Measurements from ENCODE around the gene SLC24A3. TPM values are rescaled to one million over a fixed set of nuclear protein-coding genes. Genes with fewer than 3 reads are reported as not detected.

SLC24A3 gene
- total and polyA plus RNA-seq, 5 experiments from 2014 or later: not detected

GRCh38 chr20:19492687-19493336, 280.4 kb downstream of the SLC24A3 start:
- POLR2A ChIA-PET: no interaction called here
- ATAC-seq (no peak), DNase-seq (no peak)
- no peaks in the 10 kb centered on the region for H3K36me3 Mint-ChIP-seq
- H3K4me3 Mint-ChIP-seq: no peak overlapping the region
- no peak overlapping the region for H3K27ac Mint-ChIP-seq
- H3K27me3 Mint-ChIP-seq: peaks cover 0 to 15% (median 0%) of the 10 kb centered on the region in 5 donors
- H3K4me1 Mint-ChIP-seq: no peaks in the 10 kb centered on the region
- H3K9me3 Mint-ChIP-seq: no peaks in the 10 kb centered on the region

DNA sequence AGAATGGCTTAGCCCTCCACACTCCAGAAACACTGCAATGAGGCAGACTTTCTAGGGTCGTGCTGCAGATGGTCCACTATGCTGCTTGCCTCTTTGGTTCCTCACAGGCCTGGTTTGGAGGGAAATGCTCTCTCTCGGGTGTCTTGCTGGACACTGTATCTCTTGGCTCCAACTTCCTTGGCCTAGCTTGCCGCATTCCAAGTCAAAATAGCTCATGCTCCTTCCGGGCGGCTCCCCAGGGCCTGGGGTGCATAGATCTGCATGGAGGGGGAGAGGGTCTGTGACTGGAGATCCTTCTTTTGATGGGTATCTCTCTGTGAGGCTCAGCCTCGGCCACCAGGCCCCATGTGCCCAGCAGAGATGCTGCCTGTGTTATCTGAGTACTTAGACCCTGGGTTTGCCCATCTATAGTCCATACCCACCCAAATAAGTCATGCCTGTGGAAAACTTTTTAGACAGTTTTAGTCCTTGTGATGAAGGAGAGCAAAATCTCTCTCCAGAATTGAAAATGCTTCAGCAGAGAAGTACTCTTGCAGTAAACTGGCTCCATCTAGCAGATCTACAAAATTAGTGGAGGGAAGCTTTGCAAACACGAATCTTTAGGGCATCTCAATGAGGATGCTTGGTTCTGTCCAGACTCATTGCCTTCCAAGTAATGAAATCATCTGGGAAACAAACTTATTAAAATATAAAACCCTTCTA, 281.5 kb downstream of the SLC24A3 start:
- no peaks in the 10 kb centered on the region for H3K36me3 Mint-ChIP-seq
- ATAC-seq: no peak
- peaks cover 5 to 9% (median 7%) of the 10 kb centered on the region in 4 donors for H3K4me1 Mint-ChIP-seq
- H3K9me3 Mint-ChIP-seq: no peaks in the 10 kb centered on the region
- POLR2A ChIA-PET: interaction anchor here (0.6 kb wide), 1 partner anchor 17 kb away, joined by 3 read pairs; no protein-coding TSS in a partner anchor
- H3K4me3 Mint-ChIP-seq: no peak overlapping the region
- no peak overlapping the region for H3K27ac Mint-ChIP-seq
- H3K27me3 Mint-ChIP-seq: peaks cover 0 to 25% (median 2%) of the 10 kb centered on the region in 5 donors
- no peak for DNase-seq

DNA sequence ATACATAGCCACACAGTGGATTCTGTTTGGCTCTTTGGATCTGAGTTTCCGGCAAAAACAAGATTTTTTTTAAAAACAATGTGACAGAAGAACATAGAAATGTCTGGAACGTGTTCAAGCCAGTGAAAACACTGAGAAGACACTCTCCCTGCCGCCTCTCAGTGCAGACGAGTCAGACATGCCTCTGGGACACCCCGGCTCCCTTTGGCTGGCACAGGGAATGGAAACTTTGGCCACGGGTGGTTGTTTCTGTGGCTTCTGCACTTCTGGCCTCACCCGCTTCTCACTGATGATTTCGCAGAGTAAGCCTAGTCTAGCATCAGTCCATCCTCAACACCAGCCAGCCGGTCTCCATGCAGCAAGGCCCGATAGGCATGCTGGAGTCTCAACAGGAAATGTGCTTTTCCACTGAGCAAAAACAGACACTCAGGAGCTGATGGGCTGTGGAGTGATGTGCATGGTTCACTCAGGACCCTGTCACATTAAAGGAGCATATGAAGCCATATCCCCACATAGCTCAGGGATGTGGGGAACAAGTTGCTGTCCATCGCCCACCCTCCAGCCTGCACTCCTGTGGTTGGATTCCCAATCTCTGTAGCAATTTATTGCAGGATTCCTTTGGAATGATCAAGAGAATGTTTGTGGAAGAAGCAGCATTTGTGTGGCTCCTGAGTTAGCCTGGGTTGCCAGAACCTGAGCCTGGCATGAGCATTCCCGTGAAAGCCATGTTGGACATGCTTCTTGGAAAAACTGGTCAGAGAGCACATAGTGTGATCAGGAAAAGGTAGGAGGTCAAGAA, 283.7 kb downstream of the SLC24A3 start:
- no peaks in the 10 kb centered on the region for H3K9me3 Mint-ChIP-seq
- H3K27me3 Mint-ChIP-seq: peaks cover 0 to 25% (median 2%) of the 10 kb centered on the region in 5 donors
- POLR2A ChIA-PET: no interaction called here
- peaks cover 5 to 9% (median 7%) of the 10 kb centered on the region in 4 donors for H3K4me1 Mint-ChIP-seq
- peak overlapping the region in 1 of 10 donors; percentile 11 for H3K27ac Mint-ChIP-seq
- no peak for ATAC-seq
- no peaks in the 10 kb centered on the region for H3K36me3 Mint-ChIP-seq
- H3K4me3 Mint-ChIP-seq: no peak overlapping the region
- no peak for DNase-seq

DNA sequence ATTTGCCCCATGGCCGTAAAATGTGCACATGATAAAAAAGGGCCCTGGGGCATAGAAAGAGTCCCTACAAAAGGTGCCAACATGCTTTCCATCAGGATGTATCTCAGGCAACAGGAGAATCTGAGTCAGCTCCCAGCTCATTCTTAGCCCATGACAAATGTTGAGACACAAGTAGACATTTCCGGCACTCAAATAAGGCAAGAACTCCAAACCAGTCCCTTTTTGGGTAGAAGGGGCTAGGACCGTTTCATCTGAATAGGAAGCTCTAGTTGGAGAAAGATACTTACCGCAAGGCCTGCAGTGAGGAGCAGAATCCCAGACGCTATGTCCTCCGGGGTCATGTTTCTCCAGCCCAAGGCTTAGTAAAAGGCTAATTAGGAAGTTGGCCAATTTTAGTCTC, 284.6 kb downstream of the SLC24A3 start:
- POLR2A ChIA-PET: no interaction called here
- peaks cover 0 to 1% (median 0%) of the 10 kb centered on the region in 9 donors for H3K9me3 Mint-ChIP-seq
- H3K27me3 Mint-ChIP-seq: peaks cover 0 to 25% (median 4%) of the 10 kb centered on the region in 5 donors
- no peak overlapping the region for H3K27ac Mint-ChIP-seq
- no peak for ATAC-seq
- H3K4me1 Mint-ChIP-seq: peaks cover 5 to 9% (median 7%) of the 10 kb centered on the region in 4 donors
- no peaks in the 10 kb centered on the region for H3K36me3 Mint-ChIP-seq
- no peak overlapping the region for H3K4me3 Mint-ChIP-seq
- no peak for DNase-seq

- H3K4me1 Mint-ChIP-seq: peaks cover 5 to 9% (median 7%) of the 10 kb centered on the region in 4 donors
- POLR2A ChIA-PET: no interaction called here
- H3K27ac Mint-ChIP-seq: no peak overlapping the region
- no peak overlapping the region for H3K4me3 Mint-ChIP-seq
- DNase-seq (no peak), ATAC-seq (no peak)
- no peaks in the 10 kb centered on the region for H3K36me3 Mint-ChIP-seq
- peaks cover 0 to 25% (median 4%) of the 10 kb centered on the region in 5 donors for H3K27me3 Mint-ChIP-seq
- H3K9me3 Mint-ChIP-seq: peaks cover 0 to 1% (median 0%) of the 10 kb centered on the region in 9 donors
These were observed 286.3 kb downstream of the SLC24A3 start for GRCh38 chr20:19498756-19499155.

- POLR2A ChIA-PET: no interaction called here
- H3K9me3 Mint-ChIP-seq: peaks cover 0 to 1% (median 0%) of the 10 kb centered on the region in 9 donors
- H3K27ac Mint-ChIP-seq: no peak overlapping the region
- peaks cover 0 to 12% (median 4%) of the 10 kb centered on the region in 5 donors for H3K27me3 Mint-ChIP-seq
- H3K4me1 Mint-ChIP-seq: peaks cover 5 to 9% (median 7%) of the 10 kb centered on the region in 4 donors
- ATAC-seq (no peak), DNase-seq (no peak)
- H3K36me3 Mint-ChIP-seq: no peaks in the 10 kb centered on the region
- no peak overlapping the region for H3K4me3 Mint-ChIP-seq
These were observed 289.2 kb downstream of the SLC24A3 start for GRCh38 chr20:19501476-19502115.

DNA sequence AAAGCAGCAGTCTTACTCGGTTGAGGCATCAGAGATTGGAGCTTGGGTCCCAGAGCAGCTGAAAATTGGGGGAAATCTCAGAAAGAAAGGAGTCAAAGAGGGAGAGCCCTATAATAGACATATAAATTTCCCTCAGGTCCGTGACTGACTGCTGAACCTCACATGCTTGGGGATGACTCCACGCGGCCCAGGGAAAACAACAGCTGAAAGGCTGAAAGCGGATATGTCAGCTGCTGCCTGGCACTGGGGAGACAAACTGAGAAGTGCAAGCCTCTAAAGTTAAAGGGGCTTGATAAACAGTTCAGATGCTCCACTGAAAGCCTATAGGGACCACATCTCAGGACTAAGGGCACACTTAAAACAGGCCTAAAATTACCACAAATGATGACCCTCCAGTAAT, 289.7 kb downstream of the SLC24A3 start:
- no peak for DNase-seq
- ATAC-seq: no peak
- Mint-ChIP-seq H3K36me3 (no peaks in the 10 kb centered on the region), H3K27me3 (peaks cover 0 to 10% (median 4%) of the 10 kb centered on the region in 5 donors), H3K27ac (no peak overlapping the region), H3K4me3 (no peak overlapping the region), H3K4me1 (peaks cover 5 to 9% (median 7%) of the 10 kb centered on the region in 4 donors), H3K9me3 (peaks cover 0 to 1% (median 0%) of the 10 kb centered on the region in 9 donors)
- POLR2A ChIA-PET: no interaction called here

- H3K4me1 Mint-ChIP-seq: peaks cover 0 to 6% (median 2%) of the 10 kb centered on the region in 4 donors
- no peak for DNase-seq
- POLR2A ChIA-PET: no interaction called here
- peaks cover 0 to 5% (median 0%) of the 10 kb centered on the region in 5 donors for H3K27me3 Mint-ChIP-seq
- no peak overlapping the region for H3K4me3 Mint-ChIP-seq
- H3K9me3 Mint-ChIP-seq: peaks cover 0 to 1% (median 0%) of the 10 kb centered on the region in 9 donors
- ATAC-seq: no peak
- no peak overlapping the region for H3K27ac Mint-ChIP-seq
- no peaks in the 10 kb centered on the region for H3K36me3 Mint-ChIP-seq
These were observed 291.8 kb downstream of the SLC24A3 start for GRCh38 chr20:19504251-19504650.

DNA sequence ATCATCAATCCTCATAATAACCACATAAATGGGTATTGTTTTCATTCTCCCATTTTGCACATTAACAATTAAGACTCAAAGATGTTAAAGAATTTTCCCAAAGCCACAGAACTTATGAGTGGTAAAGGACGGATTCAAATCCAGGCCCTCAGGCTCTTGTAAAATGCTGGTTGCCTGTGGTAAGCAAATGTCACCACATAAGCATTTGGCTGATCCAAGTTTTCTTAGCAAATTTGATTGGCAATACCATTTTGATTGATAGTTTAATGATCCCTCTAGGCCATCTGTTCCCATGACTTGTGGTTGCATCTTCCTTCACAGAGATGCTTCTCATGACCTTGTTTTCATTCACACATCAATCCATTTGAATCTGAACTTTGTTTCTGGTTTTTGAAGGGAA, 293.6 kb downstream of the SLC24A3 start:
- ATAC-seq (no peak), DNase-seq (no peak)
- Mint-ChIP-seq H3K9me3 (peaks cover 0 to 1% (median 0%) of the 10 kb centered on the region in 9 donors), H3K4me1 (peaks cover 0 to 6% (median 2%) of the 10 kb centered on the region in 4 donors), H3K27me3 (peaks cover 0 to 5% (median 0%) of the 10 kb centered on the region in 5 donors), H3K36me3 (no peaks in the 10 kb centered on the region), H3K4me3 (no peak overlapping the region), H3K27ac (no peak overlapping the region)
- POLR2A ChIA-PET: no interaction called here

DNA sequence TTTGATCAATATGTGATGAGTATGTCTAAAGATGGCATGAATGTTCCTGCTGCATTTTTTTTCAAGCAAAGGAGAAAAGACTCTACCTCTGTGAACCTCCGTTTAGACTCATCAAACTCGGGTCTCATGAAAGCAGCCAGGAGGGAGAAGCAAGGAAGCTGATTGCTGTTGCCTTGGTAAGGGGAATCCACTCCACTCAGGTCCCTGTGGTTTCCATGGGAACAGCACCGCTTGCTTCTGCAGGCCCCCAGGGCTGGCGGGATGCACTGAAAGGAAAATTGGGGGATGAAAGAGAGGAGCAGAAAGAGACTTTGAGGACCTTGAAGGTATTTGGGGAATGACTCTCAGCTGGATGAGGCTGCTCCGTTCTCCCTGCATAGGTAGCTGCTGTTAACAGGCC, 296.0 kb downstream of the SLC24A3 start:
- peaks cover 0 to 6% (median 2%) of the 10 kb centered on the region in 4 donors for H3K4me1 Mint-ChIP-seq
- peak overlapping the region in 1 of 10 donors; percentile 69 for H3K27ac Mint-ChIP-seq
- no peak overlapping the region for H3K4me3 Mint-ChIP-seq
- no peaks in the 10 kb centered on the region for H3K36me3 Mint-ChIP-seq
- ATAC-seq (no peak), DNase-seq (no peak)
- POLR2A ChIA-PET: no interaction called here
- H3K9me3 Mint-ChIP-seq: no peaks in the 10 kb centered on the region
- no peaks in the 10 kb centered on the region for H3K27me3 Mint-ChIP-seq

DNA sequence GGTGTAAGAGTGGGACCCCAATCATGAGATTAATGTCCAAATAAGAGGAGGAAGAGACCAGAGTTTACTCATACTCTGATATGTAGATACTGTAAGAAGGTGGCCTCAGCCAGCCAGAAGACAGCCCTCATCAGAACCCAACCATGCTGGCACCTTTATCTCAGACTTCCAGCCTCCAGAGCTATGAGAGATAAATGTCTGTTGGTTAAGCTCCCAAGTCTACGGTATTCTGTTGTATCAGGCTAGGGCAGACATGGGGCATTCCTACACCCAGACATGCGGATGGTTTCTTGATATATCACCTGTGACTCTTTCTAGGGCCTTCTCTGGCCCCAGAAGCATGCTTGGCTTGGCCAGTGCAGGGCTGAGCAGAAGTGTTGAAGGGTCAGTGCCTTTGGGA, 298.2 kb downstream of the SLC24A3 start:
- H3K36me3 Mint-ChIP-seq: no peaks in the 10 kb centered on the region
- H3K9me3 Mint-ChIP-seq: peaks cover 0 to 2% (median 0%) of the 10 kb centered on the region in 9 donors
- H3K4me3 Mint-ChIP-seq: no peak overlapping the region
- H3K4me1 Mint-ChIP-seq: peaks cover 0 to 6% (median 3%) of the 10 kb centered on the region in 4 donors
- no peak overlapping the region for H3K27ac Mint-ChIP-seq
- DNase-seq (no peak), ATAC-seq (no peak)
- peaks cover 0 to 3% (median 0%) of the 10 kb centered on the region in 5 donors for H3K27me3 Mint-ChIP-seq
- POLR2A ChIA-PET: interaction anchor here (0.7 kb wide), 1 partner anchor 17 kb away, joined by 3 read pairs; no protein-coding TSS in a partner anchor

DNA sequence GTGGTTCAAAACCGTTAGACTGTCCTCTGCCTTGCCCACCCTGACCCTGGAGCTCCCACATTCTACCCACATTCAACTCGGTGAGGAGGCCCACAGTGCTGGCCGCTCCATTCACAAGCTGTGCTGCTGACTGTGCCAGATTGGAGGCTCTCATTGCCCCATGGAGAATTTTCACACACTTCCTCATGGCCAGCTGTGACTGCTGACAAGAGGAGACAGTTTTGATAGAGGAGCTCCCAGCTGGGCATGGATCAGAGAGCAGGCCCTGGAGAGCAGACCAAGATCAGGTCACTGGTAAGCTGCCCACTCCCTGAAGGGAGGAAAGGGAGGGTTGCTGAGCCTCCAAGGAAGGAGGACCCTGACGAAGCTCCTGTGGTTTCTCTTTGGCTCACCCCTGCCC, 299.5 kb downstream of the SLC24A3 start:
- Mint-ChIP-seq H3K4me1 (peaks cover 0 to 6% (median 3%) of the 10 kb centered on the region in 4 donors), H3K36me3 (no peaks in the 10 kb centered on the region), H3K27ac (peak overlapping the region in 1 of 10 donors; percentile 40), H3K4me3 (no peak overlapping the region), H3K9me3 (peaks cover 0 to 9% (median 0%) of the 10 kb centered on the region in 9 donors), H3K27me3 (peaks cover 0 to 3% (median 0%) of the 10 kb centered on the region in 5 donors)
- POLR2A ChIA-PET: interaction anchor here (1.0 kb wide), 1 partner anchor 11 kb away, joined by 3 read pairs; no protein-coding TSS in a partner anchor
- no peak for DNase-seq
- no peak for ATAC-seq
